Measurements from ENCODE around the gene SSBP3. TPM values are rescaled to one million over a fixed set of nuclear protein-coding genes. Genes with fewer than 3 reads are reported as not detected.

The SSBP3 gene
- total RNA-seq, 3 donors from 2014 or later (not counting 1 experiment from before 2014, with no cell fraction given) = 162 to 224 (median 164) TPM

DNA sequence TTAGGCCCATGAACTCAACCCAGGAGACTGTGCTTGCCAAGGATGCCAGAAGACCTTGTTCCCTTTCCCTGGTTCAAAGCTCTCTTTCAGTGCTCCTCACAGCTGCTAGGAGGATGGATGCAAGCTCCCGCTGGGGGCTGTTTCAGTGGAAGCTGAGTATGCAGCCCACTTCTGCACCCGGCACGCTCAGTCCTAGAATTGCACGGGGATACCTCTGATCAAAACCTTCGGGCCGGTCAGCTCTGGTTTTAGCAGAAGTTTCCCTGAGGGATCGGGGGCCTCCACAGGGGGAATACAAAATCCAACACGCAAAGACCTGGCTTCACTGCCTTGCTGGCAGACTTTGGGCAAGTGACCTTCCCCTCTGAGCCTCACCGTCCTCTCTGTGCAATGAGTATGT lies 4.2 kb upstream of the SSBP3 start:
- Mint-ChIP-seq H3K27ac (no peak overlapping the region), H3K27me3 (ENCODE audit: low read depth in 2 of 2) (peaks cover 0 to 9% of the 10 kb centered on the region in 2 donors), H3K4me3 (peak overlapping the region; percentile 17), H3K9me3 (no peaks in the 10 kb centered on the region), H3K4me1 (peaks cover 43 to 47% of the 10 kb centered on the region in 2 donors), H3K36me3 (no peaks in the 10 kb centered on the region)
- WGBS (ENCODE audit: insufficient coverage) = 98% methylated on average over 9 of the region's 9 CpGs
- intact Hi-C loops (cut with micrococcal nuclease) = no loop called here
- H3K9me3 ChIP-seq (ENCODE audit: control insufficient read depth, insufficient read depth, low read length) = no peaks in the 10 kb centered on the region
- no peak overlapping the region for H3K27ac ChIP-seq (ENCODE audit: low read length)
- H3K36me3 ChIP-seq (ENCODE audit: control insufficient read depth, insufficient read depth, low read length) = no peaks in the 10 kb centered on the region
- peaks cover 30% of the 10 kb centered on the region for H3K4me1 ChIP-seq (ENCODE audit: control insufficient read depth, insufficient read depth, low read length)
- ATAC-seq = no peak
- DNase-seq = no peak
- H3K27me3 ChIP-seq (ENCODE audit: control insufficient read depth, insufficient read depth, low read length) = no peaks in the 10 kb centered on the region
- TF ChIP-seq, protein P1, sequence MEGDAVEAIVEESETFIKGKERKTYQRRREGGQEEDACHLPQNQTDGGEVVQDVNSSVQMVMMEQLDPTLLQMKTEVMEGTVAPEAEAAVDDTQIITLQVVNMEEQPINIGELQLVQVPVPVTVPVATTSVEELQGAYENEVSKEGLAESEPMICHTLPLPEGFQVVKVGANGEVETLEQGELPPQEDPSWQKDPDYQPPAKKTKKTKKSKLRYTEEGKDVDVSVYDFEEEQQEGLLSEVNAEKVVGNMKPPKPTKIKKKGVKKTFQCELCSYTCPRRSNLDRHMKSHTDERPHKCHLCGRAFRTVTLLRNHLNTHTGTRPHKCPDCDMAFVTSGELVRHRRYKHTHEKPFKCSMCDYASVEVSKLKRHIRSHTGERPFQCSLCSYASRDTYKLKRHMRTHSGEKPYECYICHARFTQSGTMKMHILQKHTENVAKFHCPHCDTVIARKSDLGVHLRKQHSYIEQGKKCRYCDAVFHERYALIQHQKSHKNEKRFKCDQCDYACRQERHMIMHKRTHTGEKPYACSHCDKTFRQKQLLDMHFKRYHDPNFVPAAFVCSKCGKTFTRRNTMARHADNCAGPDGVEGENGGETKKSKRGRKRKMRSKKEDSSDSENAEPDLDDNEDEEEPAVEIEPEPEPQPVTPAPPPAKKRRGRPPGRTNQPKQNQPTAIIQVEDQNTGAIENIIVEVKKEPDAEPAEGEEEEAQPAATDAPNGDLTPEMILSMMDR (IDR thresholded peaks at IDR 0.05) = no peak
- H3K4me3 ChIP-seq (ENCODE audit: low read length) = no peak overlapping the region

DNA sequence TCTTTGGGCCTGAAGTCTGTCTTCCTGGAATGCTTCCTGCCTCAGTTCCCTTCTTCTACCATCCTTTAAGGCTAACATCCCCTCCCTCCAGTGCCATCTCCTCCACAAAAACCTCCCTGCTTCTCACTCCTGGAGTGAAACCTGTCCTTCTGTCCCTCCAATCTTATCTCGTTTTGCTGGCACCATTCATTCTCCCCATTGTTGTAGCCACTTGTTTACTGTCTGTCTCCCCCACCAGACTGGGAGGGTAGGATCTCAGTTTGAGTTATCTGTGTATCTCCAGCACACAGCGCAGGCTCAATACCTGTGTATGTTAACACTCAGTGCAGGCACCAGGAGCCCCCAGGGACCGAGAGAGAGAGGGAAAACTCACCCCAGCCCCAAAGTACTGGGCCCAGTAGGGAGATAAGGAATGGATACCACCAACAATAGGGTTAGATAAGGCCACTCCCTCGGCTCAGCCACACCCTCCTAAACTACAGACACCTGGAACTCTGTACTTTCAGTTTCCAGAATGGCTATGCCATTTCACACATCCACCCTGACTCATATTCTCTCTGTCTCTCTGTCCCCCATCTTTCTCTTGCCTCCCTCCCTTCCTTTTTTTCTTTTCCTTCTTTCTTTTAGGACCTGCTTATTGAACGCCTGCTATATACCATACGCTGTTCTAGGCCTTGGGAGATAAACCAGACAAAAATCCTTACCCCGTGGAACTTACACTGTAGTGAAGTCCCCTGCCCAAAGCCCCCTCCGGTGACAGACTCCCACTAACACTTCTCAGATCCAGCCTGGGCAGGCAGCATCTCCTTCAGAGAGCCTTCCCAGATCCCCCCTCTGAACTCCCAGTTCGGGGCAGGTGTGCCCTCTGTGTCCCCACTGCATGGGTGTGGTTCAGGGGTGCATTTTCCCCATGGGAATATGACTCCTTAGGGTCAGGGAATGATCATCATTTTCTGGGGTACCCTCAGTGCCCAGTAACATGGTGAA lies 3.3 kb upstream of the SSBP3 start:
- Mint-ChIP-seq H3K36me3 (no peaks in the 10 kb centered on the region), H3K27ac (peak overlapping the region; percentile 86 to 92), H3K9me3 (no peaks in the 10 kb centered on the region), H3K4me1 (peaks cover 43 to 46% of the 10 kb centered on the region in 2 donors), H3K27me3 (ENCODE audit: low read depth in 2 of 2) (peaks cover 0 to 3% of the 10 kb centered on the region in 2 donors), H3K4me3 (peak overlapping the region; percentile 70)
- ATAC-seq (peak in 1 of 3 donors; percentile 17), DNase-seq (peak in 1 of 2 donors; percentile 53)
- WGBS (ENCODE audit: insufficient coverage) = 74% methylated on average over 8 of the region's 9 CpGs
- Histone ChIP-seq H3K4me1 (ENCODE audit: control insufficient read depth, insufficient read depth, low read length) (peaks cover 39% of the 10 kb centered on the region), H3K4me3 (ENCODE audit: low read length) (no peak overlapping the region), H3K27me3 (ENCODE audit: control insufficient read depth, insufficient read depth, low read length) (no peaks in the 10 kb centered on the region), H3K9me3 (ENCODE audit: control insufficient read depth, insufficient read depth, low read length) (no peaks in the 10 kb centered on the region), H3K27ac (ENCODE audit: low read length) (peak overlapping the region; percentile 14), H3K36me3 (ENCODE audit: control insufficient read depth, insufficient read depth, low read length) (no peaks in the 10 kb centered on the region)
- TF ChIP-seq, protein P1 (IDR thresholded peaks at IDR 0.05) = no peak
- intact Hi-C loops (cut with micrococcal nuclease) = loop anchor here (5.0 to 10.0 kb wide), 5 partner anchors 95 to 398 kb away; partner anchors contain the start of genes TCEANC2, TMEM59 and TTC4

DNA sequence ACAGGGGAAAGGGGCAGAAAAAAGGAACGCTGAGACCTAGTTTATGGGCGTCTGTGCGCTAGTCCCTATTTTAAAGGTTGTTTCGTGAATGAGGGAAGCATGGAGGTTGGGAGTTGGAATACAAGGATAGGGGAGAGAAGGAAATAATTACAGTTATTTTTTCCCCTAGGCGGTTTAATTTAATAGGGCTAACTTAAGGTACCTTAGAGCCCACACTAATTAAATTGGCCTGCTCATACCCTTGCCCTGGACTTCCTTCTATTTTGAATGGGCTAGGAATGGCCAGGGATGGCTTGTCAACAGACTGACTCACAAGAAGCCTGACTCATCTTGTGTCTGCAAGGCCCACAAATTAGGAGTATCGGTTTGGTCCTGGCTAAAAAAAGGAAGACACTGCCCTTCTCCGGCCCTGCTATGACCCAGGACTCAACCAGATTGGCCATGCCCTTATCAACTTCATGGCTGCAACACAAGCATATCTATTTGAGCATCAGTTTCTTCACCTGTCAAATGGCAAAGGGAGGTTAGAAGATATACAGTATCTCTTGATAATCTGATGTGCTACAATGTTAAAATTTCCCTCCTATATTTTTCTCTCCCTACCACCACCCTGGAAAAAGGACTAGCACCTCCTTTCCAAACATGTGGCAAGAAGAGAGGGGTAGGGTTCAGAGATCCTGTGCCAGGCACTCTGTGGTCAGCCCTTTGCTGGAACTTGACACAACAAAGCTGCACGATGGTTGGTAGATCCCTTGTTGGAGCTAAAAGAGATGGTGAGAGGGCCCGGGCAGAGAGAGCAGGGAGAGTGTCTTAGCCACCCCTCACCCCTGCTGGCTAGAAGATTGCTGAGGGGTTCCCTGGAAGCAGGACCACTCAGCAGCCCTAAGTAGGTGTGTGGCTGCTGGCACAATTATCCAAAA lies 2.2 kb upstream of the SSBP3 start:
- H3K4me1 ChIP-seq (ENCODE audit: control insufficient read depth, insufficient read depth, low read length) = peaks cover 45% of the 10 kb centered on the region
- H3K4me3 Mint-ChIP-seq = peak overlapping the region; percentile 95
- intact Hi-C loops (cut with micrococcal nuclease) = loop anchor here (5.0 to 10.0 kb wide), 5 partner anchors 94 to 399 kb away; partner anchors contain the start of genes TCEANC2, TMEM59 and TTC4
- TF ChIP-seq, protein P1 (IDR thresholded peaks at IDR 0.05) = no peak
- H3K27me3 Mint-ChIP-seq (ENCODE audit: low read depth in 2 of 2) = no peaks in the 10 kb centered on the region
- no peak overlapping the region for H3K4me3 ChIP-seq (ENCODE audit: low read length)
- H3K4me1 Mint-ChIP-seq = peaks cover 49 to 51% of the 10 kb centered on the region in 2 donors
- no peaks in the 10 kb centered on the region for H3K36me3 ChIP-seq (ENCODE audit: control insufficient read depth, insufficient read depth, low read length)
- H3K9me3 ChIP-seq (ENCODE audit: control insufficient read depth, insufficient read depth, low read length) = no peaks in the 10 kb centered on the region
- WGBS (ENCODE audit: insufficient coverage) = 69% methylated on average over 8 of the region's 9 CpGs
- no peaks in the 10 kb centered on the region for H3K27me3 ChIP-seq (ENCODE audit: control insufficient read depth, insufficient read depth, low read length)
- peak in 1 of 2 donors; percentile 29 for DNase-seq
- H3K9me3 Mint-ChIP-seq = no peaks in the 10 kb centered on the region
- H3K36me3 Mint-ChIP-seq = no peaks in the 10 kb centered on the region
- peak overlapping the region; percentile 86 to 92 for H3K27ac Mint-ChIP-seq
- ATAC-seq = no peak
- H3K27ac ChIP-seq (ENCODE audit: low read length) = peak overlapping the region; percentile 48

Data from natural killer cell (primary cell).